GM12801 (cell line): ENCODE results near the gene PLEKHH1.

Experiments used
- TF ChIP-seq, protein P1 (sequence below): IDR thresholded peaks from one replicate; pipeline ENCODE4 v1.5.1; 2011; ENCODE audit warnings: control low read depth; ENCODE audit not compliant: insufficient read length; ENCODE audit errors: extremely low read depth

Gene PLEKHH1

GRCh38 chr14:67551123-67551522 is 18.0 kb downstream of the PLEKHH1 start:
- TF ChIP-seq, protein P1, sequence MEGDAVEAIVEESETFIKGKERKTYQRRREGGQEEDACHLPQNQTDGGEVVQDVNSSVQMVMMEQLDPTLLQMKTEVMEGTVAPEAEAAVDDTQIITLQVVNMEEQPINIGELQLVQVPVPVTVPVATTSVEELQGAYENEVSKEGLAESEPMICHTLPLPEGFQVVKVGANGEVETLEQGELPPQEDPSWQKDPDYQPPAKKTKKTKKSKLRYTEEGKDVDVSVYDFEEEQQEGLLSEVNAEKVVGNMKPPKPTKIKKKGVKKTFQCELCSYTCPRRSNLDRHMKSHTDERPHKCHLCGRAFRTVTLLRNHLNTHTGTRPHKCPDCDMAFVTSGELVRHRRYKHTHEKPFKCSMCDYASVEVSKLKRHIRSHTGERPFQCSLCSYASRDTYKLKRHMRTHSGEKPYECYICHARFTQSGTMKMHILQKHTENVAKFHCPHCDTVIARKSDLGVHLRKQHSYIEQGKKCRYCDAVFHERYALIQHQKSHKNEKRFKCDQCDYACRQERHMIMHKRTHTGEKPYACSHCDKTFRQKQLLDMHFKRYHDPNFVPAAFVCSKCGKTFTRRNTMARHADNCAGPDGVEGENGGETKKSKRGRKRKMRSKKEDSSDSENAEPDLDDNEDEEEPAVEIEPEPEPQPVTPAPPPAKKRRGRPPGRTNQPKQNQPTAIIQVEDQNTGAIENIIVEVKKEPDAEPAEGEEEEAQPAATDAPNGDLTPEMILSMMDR = no peak

- TF ChIP-seq, protein P1 = no peak
These were observed 18.9 kb downstream of the PLEKHH1 start for GRCh38 chr14:67551940-67552339.

- TF ChIP-seq, protein P1 = no peak
These were observed 20.5 kb downstream of the PLEKHH1 start for GRCh38 chr14:67553547-67553946.

DNA sequence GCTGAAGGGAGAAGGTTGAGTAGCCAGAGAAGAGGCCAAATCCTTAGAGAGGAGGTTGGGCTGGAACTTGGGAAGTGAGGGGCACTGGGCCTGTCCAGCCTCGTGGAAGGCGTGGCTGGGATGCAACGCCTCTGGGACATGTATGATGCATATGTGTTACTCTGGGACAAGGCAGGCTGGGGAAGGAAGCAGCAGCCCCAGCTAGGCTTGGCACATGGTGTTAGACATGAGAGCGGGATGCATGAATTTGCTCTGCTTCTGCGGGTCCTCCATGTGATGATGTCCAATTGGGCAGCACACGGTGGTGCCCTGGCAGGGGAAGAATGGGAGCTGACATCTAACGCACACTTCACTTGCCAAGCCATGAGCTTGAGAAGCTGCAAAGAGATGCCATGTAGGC is 21.3 kb downstream of the PLEKHH1 start:
- TF ChIP-seq, protein P1 = no peak

- TF ChIP-seq, protein P1 = no peak
These were observed 22.5 kb downstream of the PLEKHH1 start for GRCh38 chr14:67555518-67556090.

DNA sequence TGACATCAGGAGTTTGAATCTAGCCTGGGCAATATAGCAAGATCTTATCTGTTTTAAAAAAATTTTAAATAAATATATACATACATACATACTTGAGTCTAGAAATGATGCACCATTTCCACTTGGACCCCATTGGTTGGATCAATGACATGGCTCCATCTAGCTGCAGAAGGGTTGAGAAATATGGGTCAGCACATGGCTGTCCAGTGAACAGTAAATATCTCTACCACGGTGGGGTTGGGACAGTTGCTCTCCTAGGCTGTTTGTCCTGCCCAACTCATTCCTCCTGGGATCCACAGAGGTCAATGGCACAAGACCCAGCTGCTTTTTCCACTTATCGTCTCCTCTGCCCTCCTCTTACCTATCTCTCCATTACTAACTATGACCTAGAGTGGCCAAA is 23.6 kb downstream of the PLEKHH1 start:
- TF ChIP-seq, protein P1 = no peak

GRCh38 chr14:67557118-67557517 is 24.0 kb downstream of the PLEKHH1 start:
- TF ChIP-seq, protein P1 = no peak
